Lower leg skin (tissue), 4 donors: ENCODE results near the gene KIF1B. TPM values are rescaled to one million over a fixed set of nuclear protein-coding genes. Genes with fewer than 3 reads are reported as not detected.
A peak's percentile ranks its signal among the peaks of the same experiment; 100 is the strongest.

Experiments
- DNase-seq, 2 donors: peaks; one replicate each; pipeline ENCODE4 v3.0.0-alpha.2; 2019; ENCODE audit warnings: low spot score in 2 of 2
- H3K4me3 ChIP-seq: fragments of 200-600 bp; sonication (generic); 2 replicates; pipeline ENCODE4 v1.5.1; 2017; ENCODE audit warnings: mild to moderate bottlenecking, low read depth; ENCODE audit not compliant: poor library complexity, severe bottlenecking
- CTCF ChIP-seq, 3 donors: fragments of 450-650 bp; IDR thresholded peaks; one replicate each; pipeline ENCODE4 v1.5.1; 2016; ENCODE audit warnings: antibody characterized with exemption in 3 of 3, mild to moderate bottlenecking in 3 of 3, moderate library complexity in 2 of 3
- POLR2A ChIP-seq, 2 donors: fragments of 450-650 bp; IDR thresholded peaks; one replicate each; pipeline ENCODE4 v1.6.1; 2016 to 2017; ENCODE audit warnings: antibody characterized with exemption in 2 of 2, mild to moderate bottlenecking in 1 of 2, moderate library complexity in 1 of 2
- WGBS, 2 donors: methylation state at CpG; one replicate each; pipeline ENCODE4 v1.1.5; 2018; 5-methylcytosine and 5-hydroxymethylcytosine counted together
- intact Hi-C: fragments of 100-400 bp; cut with DNase I; formaldehyde crosslinking; loops from one replicate; pipeline ENCODE4 v1.15.0; 2023; ENCODE audit warnings: low total_unique reads
- microRNA counts, 2 donors: library from miRNA; unstranded; fragments of <30 nt; microRNA quantifications; one replicate each; lab custom pipeline; 2016
- microRNA-seq, 2 donors: library from miRNA; unstranded; fragments of <30 nt; microRNA quantifications; one replicate each; pipeline ENCODE4, GENCODE V29; 2016; ENCODE audit warnings: borderline replicate concordance in 2 of 2, borderline number of aligned reads in 1 of 2
- total RNA-seq, 4 donors: library from RNA; depleted of rRNA; stranded (reverse); fragments of >200 nt; gene quantifications; one replicate each; pipeline ENCODE4 v1.1.0, GENCODE V29; 2016

KIF1B gene
- total RNA-seq, 4 donors from 2014 or later, result 44.1 to 53.1 (median 46.0) TPM

- DNase-seq, result no peak
- WGBS, 2 donors, result 87 to 93% methylated on average over 4 to 5 of the region's 5 CpGs
- H3K4me3 ChIP-seq, result no peak overlapping the region
- no peak for TF ChIP-seq CTCF (IDR thresholded peaks at IDR 0.05)
- no peak for TF ChIP-seq POLR2A (IDR thresholded peaks at IDR 0.05)
- intact Hi-C loops, result loop anchor here (2.0 kb wide), 1 partner anchor 52 kb away; no protein-coding TSS in a partner anchor
Observed at GRCh38 chr1:10428984-10429383, 218.6 kb downstream of the KIF1B start.

- intact Hi-C loops, result loop anchor here (2.0 to 5.0 kb wide), 2 partner anchors 53 to 62 kb away; no protein-coding TSS in a partner anchor
- TF ChIP-seq POLR2A (IDR thresholded peaks at IDR 0.05) (no peak), CTCF (IDR thresholded peaks at IDR 0.05) (no peak)
- H3K4me3 ChIP-seq, result peak overlapping the region; percentile 64
- no peak for DNase-seq
- 13 to 20% methylated on average over 16 of the region's 16 CpGs for WGBS, 2 donors
Observed at GRCh38 chr1:10429868-10430215, 219.5 kb downstream of the KIF1B start.

- peak in 2 of 3 donors; percentile 52 to 93 for TF ChIP-seq CTCF (IDR thresholded peaks at IDR 0.05)
- TF ChIP-seq POLR2A (IDR thresholded peaks at IDR 0.05), result no peak
- DNase-seq, result peak; percentile 65 to 98
- peak within 1 kb of the TSS; percentile 64 for H3K4me3 ChIP-seq
- intact Hi-C loops, result loop anchor here (5.0 kb wide), 1 partner anchor 62 kb away; no protein-coding TSS in a partner anchor
- WGBS, 2 donors, result 0% methylated on average over 22 to 49 of the region's 95 CpGs
Observed at GRCh38 chr1:10430216-10431069, 220.1 kb downstream of the KIF1B start, which contains the start of gene CENPS. Gene CENPS, plus strand, starts transcription at chr1:10430433. Its CDS starts 85 bp downstream, at chr1:10430518.

MicroRNA genes within 50 kb of the gene (microRNA counts, 767-probe panel; counts per million panel counts)
- 0 to 358 counts per million in 2 donors for microRNA hsa-miR-1273d (lab: Ali Mortazavi, UCI)

Small RNA genes within 50 kb of the gene (microRNA-seq; reads per million reads assigned to microRNA genes)
- gene MIR1273D, result 0 reads per million in 2 donors

Other genes with a start within 250 kb of the KIF1B start
- 10 to 100 TPM; 12.7 to 20.6 (median 18.8) TPM for gene RBP7, start 213.3 kb upstream of the KIF1B start, total RNA-seq
- 100 to 1,000 TPM in 1 of 4 donors, 10 to 100 TPM in 3; 65.7 to 114 (median 69.9) TPM for gene UBE4B, start 177.6 kb upstream of the KIF1B start, total RNA-seq
- gene PGD, start 188.5 kb downstream of the KIF1B start, total RNA-seq, result 10 to 100 TPM; 38.8 to 70.5 (median 53.2) TPM
- gene CENPS, start 219.9 kb downstream of the KIF1B start, total RNA-seq, result 1 to 10 TPM in 2 of 4 donors, under 1 TPM in 2; 0.42 to 1.8 (median 0.97) TPM
- gene CORT, start 239.5 kb downstream of the KIF1B start, total RNA-seq, result not detected